NCI-H146 (cell line): Measurements from ENCODE around the gene CRTAC1.

Experiments
- DNase-seq: peaks from one replicate; lab custom pipeline; 2025; lab: John Stamatoyannopoulos, UW

CRTAC1 gene

GRCh38 chr10:98029149-98030092, 1.0 kb downstream of the CRTAC1 start:
- peak; percentile 26 for DNase-seq

- DNase-seq, result peak; percentile 71
Observed at GRCh38 chr10:98028168-98028770, 2.2 kb downstream of the CRTAC1 start.

- no peak for DNase-seq
Observed at GRCh38 chr10:98023024-98023423, 7.4 kb downstream of the CRTAC1 start.

- no peak for DNase-seq
Observed at GRCh38 chr10:98020784-98021183, 9.6 kb downstream of the CRTAC1 start.

- DNase-seq, result no peak
Observed at GRCh38 chr10:98020254-98020653, 10.2 kb downstream of the CRTAC1 start.

GRCh38 chr10:98019784-98020183, 10.6 kb downstream of the CRTAC1 start:
- DNase-seq, result no peak

GRCh38 chr10:98016772-98017475, 13.5 kb downstream of the CRTAC1 start:
- DNase-seq, result no peak

- DNase-seq, result no peak
Observed at GRCh38 chr10:98013776-98014175, 16.6 kb downstream of the CRTAC1 start.

GRCh38 chr10:98013122-98013521, 17.3 kb downstream of the CRTAC1 start:
- no peak for DNase-seq

GRCh38 chr10:98012644-98013043, 17.8 kb downstream of the CRTAC1 start:
- no peak for DNase-seq

GRCh38 chr10:98010939-98011685, 19.3 kb downstream of the CRTAC1 start:
- no peak for DNase-seq

- DNase-seq, result peak; percentile 24
Observed at GRCh38 chr10:98006266-98006665, 24.2 kb downstream of the CRTAC1 start.

GRCh38 chr10:98001736-98002135, 28.7 kb downstream of the CRTAC1 start:
- DNase-seq, result no peak

GRCh38 chr10:98000346-98000745, 30.1 kb downstream of the CRTAC1 start:
- no peak for DNase-seq

GRCh38 chr10:97999923-98000248, 30.5 kb downstream of the CRTAC1 start:
- no peak for DNase-seq

- DNase-seq, result no peak
Observed at GRCh38 chr10:97999066-97999922, 31.1 kb downstream of the CRTAC1 start.

- no peak for DNase-seq
Observed at GRCh38 chr10:97991871-97992270, 38.5 kb downstream of the CRTAC1 start.

GRCh38 chr10:97981816-97982215, 48.6 kb downstream of the CRTAC1 start:
- no peak for DNase-seq

- DNase-seq, result no peak
Observed at GRCh38 chr10:97977673-97978072, 52.7 kb downstream of the CRTAC1 start.

GRCh38 chr10:97975598-97975997, 54.8 kb downstream of the CRTAC1 start:
- DNase-seq, result no peak
